ENCODE data around the gene COL27A1. TPM values are rescaled to one million over a fixed set of nuclear protein-coding genes. Genes with fewer than 3 reads are reported as not detected.
A peak's percentile ranks its signal among the peaks of the same experiment; 100 is the strongest.

COL27A1 gene
- total RNA-seq, 3 donors from 2014 or later, result 3.5 to 22.0 (median 6.7) TPM

GRCh38 chr9:114205171-114206015 lies 50.1 kb downstream of the COL27A1 start:
- Histone ChIP-seq H3K4me3 (no peak overlapping the region), H3K27me3 (no peaks in the 10 kb centered on the region), H3K36me3 (no peaks in the 10 kb centered on the region), H3K27ac (peak overlapping the region; percentile 37 to 74), H3K9me3 (no peaks in the 10 kb centered on the region), H3K4me1 (peaks cover 3 to 15% of the 10 kb centered on the region in 2 donors)
- DNase-seq (ENCODE audit: low spot score in 2 of 2), result peak in 1 of 2 donors; percentile 62
- no peak for TF ChIP-seq POLR2AphosphoS5 (IDR thresholded peaks at IDR 0.05)
- intact Hi-C loops (cut with DNase I; ENCODE audit: low total_unique reads), result loop anchor here (5.0 kb wide), 1 partner anchor 817 kb away; no protein-coding TSS in a partner anchor

GRCh38 chr9:114206221-114206789 lies 51.0 kb downstream of the COL27A1 start:
- TF ChIP-seq, protein P1, sequence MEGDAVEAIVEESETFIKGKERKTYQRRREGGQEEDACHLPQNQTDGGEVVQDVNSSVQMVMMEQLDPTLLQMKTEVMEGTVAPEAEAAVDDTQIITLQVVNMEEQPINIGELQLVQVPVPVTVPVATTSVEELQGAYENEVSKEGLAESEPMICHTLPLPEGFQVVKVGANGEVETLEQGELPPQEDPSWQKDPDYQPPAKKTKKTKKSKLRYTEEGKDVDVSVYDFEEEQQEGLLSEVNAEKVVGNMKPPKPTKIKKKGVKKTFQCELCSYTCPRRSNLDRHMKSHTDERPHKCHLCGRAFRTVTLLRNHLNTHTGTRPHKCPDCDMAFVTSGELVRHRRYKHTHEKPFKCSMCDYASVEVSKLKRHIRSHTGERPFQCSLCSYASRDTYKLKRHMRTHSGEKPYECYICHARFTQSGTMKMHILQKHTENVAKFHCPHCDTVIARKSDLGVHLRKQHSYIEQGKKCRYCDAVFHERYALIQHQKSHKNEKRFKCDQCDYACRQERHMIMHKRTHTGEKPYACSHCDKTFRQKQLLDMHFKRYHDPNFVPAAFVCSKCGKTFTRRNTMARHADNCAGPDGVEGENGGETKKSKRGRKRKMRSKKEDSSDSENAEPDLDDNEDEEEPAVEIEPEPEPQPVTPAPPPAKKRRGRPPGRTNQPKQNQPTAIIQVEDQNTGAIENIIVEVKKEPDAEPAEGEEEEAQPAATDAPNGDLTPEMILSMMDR (IDR thresholded peaks at IDR 0.05), result no peak
- TF ChIP-seq POLR2A (IDR thresholded peaks at IDR 0.05) (no peak), POLR2AphosphoS5 (IDR thresholded peaks at IDR 0.05) (no peak)
- Histone ChIP-seq H3K36me3 (no peaks in the 10 kb centered on the region), H3K4me3 (no peak overlapping the region), H3K27ac (peak overlapping the region; percentile 37 to 61), H3K27me3 (no peaks in the 10 kb centered on the region), H3K4me1 (peaks cover 3 to 15% of the 10 kb centered on the region in 2 donors), H3K9me3 (no peaks in the 10 kb centered on the region)
- DNase-seq (ENCODE audit: low spot score in 2 of 2), result no peak
- intact Hi-C loops (cut with DNase I; ENCODE audit: low total_unique reads), result loop anchor here (5.0 kb wide), 1 partner anchor 816 kb away; no protein-coding TSS in a partner anchor

GRCh38 chr9:114207034-114207810 lies 51.9 kb downstream of the COL27A1 start:
- Histone ChIP-seq H3K27ac (peak overlapping the region; percentile 37 to 49), H3K4me3 (no peak overlapping the region), H3K27me3 (no peaks in the 10 kb centered on the region), H3K36me3 (no peaks in the 10 kb centered on the region), H3K4me1 (peaks cover 3 to 15% of the 10 kb centered on the region in 2 donors), H3K9me3 (no peaks in the 10 kb centered on the region)
- TF ChIP-seq POLR2AphosphoS5 (IDR thresholded peaks at IDR 0.05) (no peak), POLR2A (IDR thresholded peaks at IDR 0.05) (no peak)
- TF ChIP-seq, protein P1 (IDR thresholded peaks at IDR 0.05), result no peak
- peak in 1 of 2 donors; percentile 35 for DNase-seq (ENCODE audit: low spot score in 2 of 2)
- intact Hi-C loops (cut with DNase I; ENCODE audit: low total_unique reads), result loop anchor here (5.0 kb wide), 1 partner anchor 815 kb away; no protein-coding TSS in a partner anchor

- no peaks in the 10 kb centered on the region for H3K27me3 ChIP-seq
- no peaks in the 10 kb centered on the region for H3K9me3 ChIP-seq
- H3K36me3 ChIP-seq, result no peaks in the 10 kb centered on the region
- no peak for DNase-seq (ENCODE audit: low spot score in 2 of 2)
- H3K4me1 ChIP-seq, result peaks cover 3 to 15% of the 10 kb centered on the region in 2 donors
- H3K27ac ChIP-seq, result peak overlapping the region in 1 of 2 donors; percentile 49
- TF ChIP-seq POLR2AphosphoS5 (IDR thresholded peaks at IDR 0.05), result no peak
- no peak for TF ChIP-seq POLR2A (IDR thresholded peaks at IDR 0.05)
- TF ChIP-seq, protein P1 (IDR thresholded peaks at IDR 0.05), result no peak
- intact Hi-C loops (cut with DNase I; ENCODE audit: low total_unique reads), result loop anchor here (5.0 kb wide), 1 partner anchor 814 kb away; no protein-coding TSS in a partner anchor
- H3K4me3 ChIP-seq, result no peak overlapping the region
Observed at GRCh38 chr9:114207845-114208244, 52.5 kb downstream of the COL27A1 start.

- Histone ChIP-seq H3K27me3 (no peaks in the 10 kb centered on the region), H3K27ac (no peak overlapping the region), H3K4me1 (peaks cover 3 to 15% of the 10 kb centered on the region in 2 donors), H3K4me3 (no peak overlapping the region), H3K36me3 (no peaks in the 10 kb centered on the region), H3K9me3 (no peaks in the 10 kb centered on the region)
- DNase-seq (ENCODE audit: low spot score in 2 of 2), result no peak
- intact Hi-C loops (cut with DNase I; ENCODE audit: low total_unique reads), result loop anchor here (5.0 kb wide), 1 partner anchor 813 kb away; no protein-coding TSS in a partner anchor
- TF ChIP-seq POLR2A (IDR thresholded peaks at IDR 0.05) (no peak), POLR2AphosphoS5 (IDR thresholded peaks at IDR 0.05) (no peak)
- TF ChIP-seq, protein P1 (IDR thresholded peaks at IDR 0.05), result no peak
Observed at GRCh38 chr9:114209151-114209550, 53.8 kb downstream of the COL27A1 start.
